Immature natural killer cell (primary cell): ENCODE results near the gene MAPK12. TPM values are rescaled to one million over a fixed set of nuclear protein-coding genes. Genes with fewer than 3 reads are reported as not detected.

ENCODE experiments used
- DNase-seq, 3 donors: peaks; one replicate each; pipeline ENCODE4 v3.0.0; 2022; ENCODE audit warnings: mixed read lengths in 1 of 3
- H3K27ac Mint-ChIP-seq, 6 donors: one replicate each; pipeline ENCODE4 v1.8.0; 2020; ENCODE audit warnings: mixed read lengths in 6 of 6, mild to moderate bottlenecking in 5 of 6, inconsistent platforms in 4 of 6, moderate library complexity in 3 of 6
- H3K27me3 Mint-ChIP-seq, 3 donors: one replicate each; pipeline ENCODE4 v1.8.0; 2020 to 2021; ENCODE audit warnings: low read depth in 3 of 3, mild to moderate bottlenecking in 3 of 3, mixed read lengths in 3 of 3, moderate library complexity in 3 of 3, inconsistent platforms in 1 of 3
- H3K36me3 Mint-ChIP-seq, 3 donors: one replicate each; pipeline ENCODE4 v1.8.0; 2020; ENCODE audit warnings: mixed read lengths in 3 of 3, inconsistent platforms in 2 of 3, mild to moderate bottlenecking in 2 of 3
- H3K4me1 Mint-ChIP-seq, 2 donors: one replicate each; pipeline ENCODE4 v1.8.0; 2020; ENCODE audit warnings: inconsistent platforms in 2 of 2, mild to moderate bottlenecking in 2 of 2, mixed read lengths in 2 of 2, moderate library complexity in 1 of 2
- H3K4me3 Mint-ChIP-seq, 5 donors: one replicate each; pipeline ENCODE4 v1.8.0; 2020; ENCODE audit warnings: mild to moderate bottlenecking in 5 of 5, mixed read lengths in 5 of 5, inconsistent platforms in 3 of 5, moderate library complexity in 3 of 5
- H3K9me3 Mint-ChIP-seq, 6 donors: one replicate each; pipeline ENCODE4 v1.8.0; 2020; ENCODE audit warnings: mild to moderate bottlenecking in 6 of 6, mixed read lengths in 6 of 6, inconsistent platforms in 4 of 6, moderate library complexity in 3 of 6
- polyA plus RNA-seq, 3 donors: library from polyadenylated mRNA; unstranded; fragments of 300-500 nt; fragmentation: Illumina TruSeq; gene quantifications; one replicate each; pipeline ENCODE4 v1.2.3, GENCODE V29; 2021

Gene MAPK12
- polyA plus RNA-seq, 3 donors from 2014 or later = 0.13 to 0.31 TPM; not detected in 1

- Mint-ChIP-seq H3K4me3 (no peak overlapping the region), H3K27ac (peak overlapping the region in 2 of 6 donors; percentile 55 to 56), H3K27me3 (peaks cover 5 to 18% (median 8%) of the 10 kb centered on the region in 3 donors), H3K9me3 (no peaks in the 10 kb centered on the region), H3K36me3 (peaks cover 0 to 28% (median 11%) of the 10 kb centered on the region in 3 donors), H3K4me1 (peaks cover 10 to 24% of the 10 kb centered on the region in 2 donors)
- DNase-seq = no peak
Measured at GRCh38 chr22:50216055-50216683, 45.3 kb downstream of the MAPK12 start.

DNA sequence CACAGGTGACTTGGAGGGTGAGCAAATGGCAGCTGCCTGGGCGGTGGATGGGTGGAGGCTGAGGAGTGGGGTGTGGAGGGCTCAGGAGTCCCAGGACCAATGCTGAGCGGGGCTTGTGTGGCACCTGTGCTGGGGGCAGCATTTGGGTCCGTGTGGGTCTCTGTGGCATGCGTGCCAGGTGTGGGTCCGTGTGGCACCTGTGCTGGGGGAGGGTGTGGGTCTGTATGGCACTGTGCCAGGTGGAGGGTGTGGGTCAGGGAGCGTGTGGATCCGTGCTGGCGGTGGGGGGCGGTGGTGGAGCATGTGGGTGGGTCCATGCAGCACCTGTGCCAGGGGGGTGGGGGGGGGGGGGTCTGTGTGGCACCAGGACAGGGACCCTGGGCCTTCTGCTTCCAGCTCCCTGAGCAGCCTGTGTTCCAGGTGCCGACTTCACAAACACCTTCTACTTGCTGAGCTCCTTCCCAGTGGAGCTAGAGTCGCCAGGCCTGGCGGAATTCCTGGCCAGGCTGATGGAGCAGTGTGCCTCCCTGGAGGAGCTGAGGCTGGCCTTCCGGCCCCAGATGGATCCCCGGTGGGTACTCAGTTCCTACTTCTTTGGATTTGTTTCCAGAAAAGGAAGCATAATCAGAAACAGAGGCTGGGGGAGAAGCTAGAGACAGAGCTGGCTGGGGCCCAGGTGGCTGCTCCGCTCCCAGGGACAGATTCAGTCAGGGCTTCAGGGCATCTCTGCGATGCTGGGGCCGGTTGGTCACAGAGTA, 46.0 kb downstream of the MAPK12 start:
- Mint-ChIP-seq H3K27me3 (peaks cover 5 to 16% (median 8%) of the 10 kb centered on the region in 3 donors), H3K9me3 (no peaks in the 10 kb centered on the region), H3K4me3 (no peak overlapping the region), H3K4me1 (peaks cover 10 to 27% of the 10 kb centered on the region in 2 donors), H3K27ac (peak overlapping the region in 3 of 6 donors; percentile 45 to 65 (median 56)), H3K36me3 (peaks cover 0 to 27% (median 11%) of the 10 kb centered on the region in 3 donors)
- DNase-seq = no peak

- H3K9me3 Mint-ChIP-seq = no peaks in the 10 kb centered on the region
- H3K27me3 Mint-ChIP-seq = peaks cover 3 to 13% (median 6%) of the 10 kb centered on the region in 3 donors
- H3K4me3 Mint-ChIP-seq = no peak overlapping the region
- DNase-seq = no peak
- H3K36me3 Mint-ChIP-seq = peaks cover 4 to 32% (median 16%) of the 10 kb centered on the region in 3 donors
- peaks cover 14 to 34% of the 10 kb centered on the region in 2 donors for H3K4me1 Mint-ChIP-seq
- peak overlapping the region in 3 of 6 donors; percentile 37 to 56 (median 45) for H3K27ac Mint-ChIP-seq
Measured at GRCh38 chr22:50213263-50213662, 48.2 kb downstream of the MAPK12 start.

GRCh38 chr22:50211147-50211546, 50.3 kb downstream of the MAPK12 start:
- H3K4me1 Mint-ChIP-seq = peaks cover 18 to 34% of the 10 kb centered on the region in 2 donors
- peak overlapping the region in 2 of 6 donors; percentile 7 to 57 for H3K27ac Mint-ChIP-seq
- H3K27me3 Mint-ChIP-seq = peaks cover 1 to 6% (median 5%) of the 10 kb centered on the region in 3 donors
- H3K4me3 Mint-ChIP-seq = peak overlapping the region in 1 of 5 donors; percentile 18
- DNase-seq = no peak
- no peaks in the 10 kb centered on the region for H3K9me3 Mint-ChIP-seq
- H3K36me3 Mint-ChIP-seq = peaks cover 4 to 31% (median 16%) of the 10 kb centered on the region in 3 donors

- H3K27ac Mint-ChIP-seq = no peak overlapping the region
Measured at GRCh38 chr22:50210378-50211139, 50.9 kb downstream of the MAPK12 start.

GRCh38 chr22:50209893-50210292, 51.6 kb downstream of the MAPK12 start:
- peaks cover 4 to 27% (median 14%) of the 10 kb centered on the region in 3 donors for H3K36me3 Mint-ChIP-seq
- peaks cover 23 to 36% of the 10 kb centered on the region in 2 donors for H3K4me1 Mint-ChIP-seq
- H3K27ac Mint-ChIP-seq = peak overlapping the region; percentile 53 to 82 (median 73)
- peak; percentile 62 to 68 (median 67) for DNase-seq
- H3K4me3 Mint-ChIP-seq = peak overlapping the region in 1 of 5 donors; percentile 5
- peaks cover 1 to 6% (median 2%) of the 10 kb centered on the region in 3 donors for H3K27me3 Mint-ChIP-seq
- H3K9me3 Mint-ChIP-seq = no peaks in the 10 kb centered on the region

More at GRCh38 chr22:50210378-50211139, 50.9 kb downstream of the MAPK12 start:
- Mint-ChIP-seq H3K9me3 (no peaks in the 10 kb centered on the region), H3K4me3 (no peak overlapping the region), H3K27me3 (peaks cover 1 to 6% (median 4%) of the 10 kb centered on the region in 3 donors), H3K36me3 (peaks cover 4 to 29% (median 16%) of the 10 kb centered on the region in 3 donors), H3K4me1 (peaks cover 18 to 34% of the 10 kb centered on the region in 2 donors)
- no peak for DNase-seq

- Mint-ChIP-seq H3K9me3 (no peaks in the 10 kb centered on the region), H3K4me3 (peak overlapping the region in 1 of 5 donors; percentile 5), H3K27ac (peak overlapping the region in 5 of 6 donors; percentile 56 to 82 (median 76)), H3K4me1 (peaks cover 22 to 37% of the 10 kb centered on the region in 2 donors), H3K27me3 (peaks cover 1 to 6% (median 2%) of the 10 kb centered on the region in 3 donors), H3K36me3 (peaks cover 4 to 24% (median 11%) of the 10 kb centered on the region in 3 donors)
- DNase-seq = no peak
Measured at GRCh38 chr22:50208939-50209892, 52.3 kb downstream of the MAPK12 start.

DNA sequence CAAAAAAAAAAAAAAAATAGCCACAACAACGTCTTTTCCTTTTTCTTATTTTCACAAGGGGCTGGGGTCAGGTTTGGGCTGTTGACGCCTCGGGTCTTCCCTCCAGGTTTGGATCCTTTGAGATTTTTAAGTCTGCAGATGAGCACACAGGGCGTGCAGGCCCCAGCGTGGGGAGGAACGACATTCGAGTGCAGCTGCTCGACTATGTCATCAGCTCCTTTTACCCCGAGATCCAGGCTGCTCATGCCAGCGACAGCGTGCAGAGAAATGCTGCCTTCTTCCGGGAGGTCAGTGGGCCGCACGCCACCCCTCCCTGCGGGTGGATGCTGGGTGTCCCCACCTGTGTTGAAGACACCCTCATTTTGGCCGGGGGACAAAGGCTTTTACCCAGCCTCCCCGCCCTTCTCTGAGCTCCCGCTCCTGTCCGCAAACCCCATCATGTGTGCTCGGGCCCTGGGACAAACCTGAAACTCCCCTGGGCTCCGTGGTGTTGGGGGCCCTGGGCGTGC, 53.0 kb downstream of the MAPK12 start:
- peaks cover under 1 to 6% (median 2%) of the 10 kb centered on the region in 3 donors for H3K27me3 Mint-ChIP-seq
- no peak overlapping the region for H3K4me3 Mint-ChIP-seq
- H3K36me3 Mint-ChIP-seq = peaks cover 4 to 24% (median 11%) of the 10 kb centered on the region in 3 donors
- no peak for DNase-seq
- H3K9me3 Mint-ChIP-seq = no peaks in the 10 kb centered on the region
- peaks cover 21 to 43% of the 10 kb centered on the region in 2 donors for H3K4me1 Mint-ChIP-seq
- no peak overlapping the region for H3K27ac Mint-ChIP-seq

DNA sequence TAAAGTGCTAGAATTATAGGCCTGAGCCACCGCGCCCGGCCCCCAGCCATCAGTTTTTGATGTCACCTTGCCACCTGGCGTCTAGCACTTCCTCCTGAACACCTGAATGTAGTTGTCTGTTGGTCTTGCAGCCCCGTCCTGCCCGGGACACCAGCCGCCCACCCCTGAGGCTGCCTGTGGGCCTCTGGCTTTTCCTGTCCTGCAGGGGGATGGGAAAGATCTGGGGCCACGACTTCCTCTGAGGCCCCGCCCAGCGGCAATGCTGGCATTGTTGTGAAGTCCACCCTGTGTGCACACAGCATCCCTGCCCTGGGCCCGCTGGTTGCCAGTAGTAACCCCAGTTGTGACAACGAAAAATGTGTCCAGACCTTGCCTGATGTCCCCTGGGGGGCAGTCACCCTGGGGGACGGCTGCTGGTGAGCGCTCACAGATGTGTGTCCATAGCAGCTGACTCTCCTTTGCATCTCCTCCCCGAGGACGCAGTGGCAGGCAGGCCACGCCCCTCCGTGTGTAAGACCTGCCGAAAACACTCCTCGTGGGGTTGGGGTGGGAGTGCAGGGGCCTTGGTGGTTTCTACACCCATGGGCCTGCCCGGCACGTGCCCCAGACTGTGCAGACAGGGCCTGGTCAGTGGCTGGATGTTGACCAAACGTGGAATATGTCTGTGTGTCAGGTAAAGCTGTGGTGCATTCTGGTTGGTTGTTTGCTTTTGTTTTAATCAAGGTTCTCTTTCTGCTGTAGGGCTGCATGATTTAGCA, 53.9 kb downstream of the MAPK12 start:
- peaks cover 0 to 2% (median 0%) of the 10 kb centered on the region in 3 donors for H3K27me3 Mint-ChIP-seq
- DNase-seq = no peak
- no peak overlapping the region for H3K4me3 Mint-ChIP-seq
- H3K27ac Mint-ChIP-seq = peak overlapping the region in 1 of 6 donors; percentile 60
- H3K36me3 Mint-ChIP-seq = peaks cover 4 to 17% (median 7%) of the 10 kb centered on the region in 3 donors
- peaks cover 20 to 39% of the 10 kb centered on the region in 2 donors for H3K4me1 Mint-ChIP-seq
- H3K9me3 Mint-ChIP-seq = no peaks in the 10 kb centered on the region

DNA sequence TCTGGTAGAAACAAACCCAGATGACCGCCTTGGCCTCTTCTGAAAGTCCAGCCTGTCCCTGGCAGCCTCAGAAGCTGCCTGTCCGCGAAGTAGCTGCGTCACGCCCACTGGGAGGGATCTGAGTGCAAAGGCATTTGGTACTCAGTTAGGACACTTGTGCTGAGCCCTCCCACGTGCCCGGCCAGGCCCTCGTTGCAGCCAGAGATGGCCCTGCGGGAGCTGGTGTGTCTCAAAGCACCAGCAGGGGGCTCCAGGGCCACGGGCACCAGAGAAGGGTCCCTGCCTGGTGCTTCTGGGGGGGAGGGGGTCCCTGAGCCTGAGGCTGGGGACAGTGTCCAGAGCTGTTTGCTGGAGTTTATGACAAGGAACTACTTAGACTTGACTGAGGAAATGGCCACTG, 54.9 kb downstream of the MAPK12 start:
- no peak overlapping the region for H3K27ac Mint-ChIP-seq
- no peak for DNase-seq
- H3K4me1 Mint-ChIP-seq = peaks cover 29 to 42% of the 10 kb centered on the region in 2 donors
- H3K36me3 Mint-ChIP-seq = peaks cover 4 to 12% (median 4%) of the 10 kb centered on the region in 3 donors
- peaks cover 0 to 2% (median 0%) of the 10 kb centered on the region in 3 donors for H3K27me3 Mint-ChIP-seq
- H3K4me3 Mint-ChIP-seq = no peak overlapping the region
- H3K9me3 Mint-ChIP-seq = no peaks in the 10 kb centered on the region

- Mint-ChIP-seq H3K27ac (no peak overlapping the region), H3K27me3 (peaks cover 0 to 2% (median 0%) of the 10 kb centered on the region in 3 donors), H3K4me1 (peaks cover 29 to 37% of the 10 kb centered on the region in 2 donors), H3K36me3 (peaks cover 4 to 8% (median 4%) of the 10 kb centered on the region in 3 donors), H3K9me3 (no peaks in the 10 kb centered on the region), H3K4me3 (no peak overlapping the region)
- no peak for DNase-seq
Measured at GRCh38 chr22:50205781-50206569, 55.5 kb downstream of the MAPK12 start.
